ENCODE data around the gene FOCAD. TPM values are rescaled to one million over a fixed set of nuclear protein-coding genes. Genes with fewer than 3 reads are reported as not detected.

Gene FOCAD
- total and polyA plus RNA-seq, 10 of the 15 experiments (the other 5 are each of a cell fraction or from before 2014, with no cell fraction given), result 13.7 to 93.0 (median 41.8) TPM

DNA sequence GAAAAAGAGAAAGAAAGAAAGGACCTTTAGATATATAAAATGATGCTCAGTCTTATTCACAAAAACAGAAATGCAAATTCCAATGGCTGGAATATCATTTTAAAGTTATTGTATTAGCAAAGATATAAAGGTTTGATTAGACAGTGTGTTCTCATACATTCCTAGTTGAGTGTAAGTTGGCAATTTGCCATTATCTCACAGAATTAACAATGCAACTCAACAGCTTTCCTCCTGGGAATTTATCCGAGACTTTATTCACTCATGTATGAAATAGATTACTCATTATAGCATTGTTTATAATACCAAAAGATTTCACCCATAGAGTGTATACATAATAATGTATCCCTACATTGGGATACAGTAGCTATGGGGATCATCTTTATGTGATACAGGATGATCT, 34.7 kb upstream of the FOCAD start:
- no peaks in the 10 kb centered on the region for H3K36me3 ChIP-seq (ENCODE audit: control insufficient read depth in 2 of 2, insufficient read depth in 2 of 2, low read length in 1 of 2)
- in situ Hi-C loops (cut with MboI) (no loop called here), intact Hi-C loops (cut with micrococcal nuclease; ENCODE audit: unreplicated experiment) (no loop called here)
- DNase-seq (ENCODE audit: low read depth, low spot score) (no peak), FAIRE-seq (no peak), ATAC-seq (no peak)
- SMC1A ChIA-PET (ENCODE audit: uncharacterized antibody, unreplicated experiment), result interaction anchor here (0.6 to 5.6 kb wide), 7 partner anchors 9 to 35 kb away, joined by 3 to 50 read pairs (median 6); partner anchors contain the start of gene FOCAD
- no peaks in the 10 kb centered on the region for H4K20me1 ChIP-seq (ENCODE audit: control insufficient read depth, insufficient read depth)
- RAD21 ChIA-PET (ENCODE audit: unreplicated experiment), result interaction anchor here (0.7 to 4.0 kb wide), 4 partner anchors 9 to 413 kb away, joined by 3 to 19 read pairs (median 3); no protein-coding TSS in a partner anchor
- no peak overlapping the region for H3K4me2 ChIP-seq (ENCODE audit: control insufficient read depth, insufficient read depth)
- no peaks in the 10 kb centered on the region for H3K4me1 ChIP-seq (ENCODE audit: control insufficient read depth, insufficient read depth, low read length)
- no TSS peak for BruUV-seq (replicated peaks)
- H3K4me3 ChIP-seq, result no peak overlapping the region
- H3K9ac ChIP-seq (ENCODE audit: control insufficient read depth, insufficient read depth, low read length), result no peak overlapping the region
- H3K27me3 ChIP-seq (replicated peaks in 1 of 2; ENCODE audit: control insufficient read depth in 2 of 2, insufficient read depth in 2 of 2, low read length in 1 of 2), result no peaks in the 10 kb centered on the region
- CTCF ChIA-PET, result interaction anchor here (1.7 kb wide), 1 partner anchor 10 kb away, joined by 8 read pairs; no protein-coding TSS in a partner anchor
- H3K9me3 ChIP-seq (replicated peaks; ENCODE audit: control insufficient read depth, insufficient read depth, low read length), result no peaks in the 10 kb centered on the region
- H3K79me2 ChIP-seq (ENCODE audit: control insufficient read depth, insufficient read depth, low read length), result no peaks in the 10 kb centered on the region
- POLR2A ChIA-PET, result interaction anchor here (0.5 to 1.0 kb wide), 2 partner anchors 10 to 23 kb away, joined by 3 to 4 read pairs; no protein-coding TSS in a partner anchor
- no peak overlapping the region for H2AFZ ChIP-seq (ENCODE audit: control insufficient read depth, low read depth, low read length)
- H3K27ac ChIP-seq (ENCODE audit: control insufficient read depth, insufficient read depth), result no peak overlapping the region
- WGBS (ENCODE audit: insufficient coverage, insufficient replicate concordance, low lambda C conversion rate, missing lambda C conversion rate), result 17% methylated on average over 1 of the region's 1 CpG
- no peak for TF ChIP-seq RAD21 (IDR thresholded peaks at IDR 0.05; ENCODE audit: insufficient read depth, low read depth, low read length)
- no peak for TF ChIP-seq CHD4 (IDR thresholded peaks at IDR 0.05)
- no peak for TF ChIP-seq EGR1 (IDR thresholded peaks at IDR 0.05; ENCODE audit: borderline replicate concordance in 1 of 2, low read depth in 2 of 2, low read length in 2 of 2)
- no peak for TF ChIP-seq MTA2 (IDR thresholded peaks at IDR 0.05; ENCODE audit: low read depth)
- TF ChIP-seq, protein P1, sequence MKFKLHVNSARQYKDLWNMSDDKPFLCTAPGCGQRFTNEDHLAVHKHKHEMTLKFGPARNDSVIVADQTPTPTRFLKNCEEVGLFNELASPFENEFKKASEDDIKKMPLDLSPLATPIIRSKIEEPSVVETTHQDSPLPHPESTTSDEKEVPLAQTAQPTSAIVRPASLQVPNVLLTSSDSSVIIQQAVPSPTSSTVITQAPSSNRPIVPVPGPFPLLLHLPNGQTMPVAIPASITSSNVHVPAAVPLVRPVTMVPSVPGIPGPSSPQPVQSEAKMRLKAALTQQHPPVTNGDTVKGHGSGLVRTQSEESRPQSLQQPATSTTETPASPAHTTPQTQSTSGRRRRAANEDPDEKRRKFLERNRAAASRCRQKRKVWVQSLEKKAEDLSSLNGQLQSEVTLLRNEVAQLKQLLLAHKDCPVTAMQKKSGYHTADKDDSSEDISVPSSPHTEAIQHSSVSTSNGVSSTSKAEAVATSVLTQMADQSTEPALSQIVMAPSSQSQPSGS (IDR thresholded peaks at IDR 0.05; ENCODE audit: low read length), result no peak
- TF ChIP-seq ZNF274 (IDR thresholded peaks at IDR 0.05; ENCODE audit: insufficient read depth, insufficient read length), result no peak
- no peak for TF ChIP-seq TAF1 (IDR thresholded peaks at IDR 0.05; ENCODE audit: borderline replicate concordance, low read depth, low read length)
- no peak for TF ChIP-seq SP1 (IDR thresholded peaks at IDR 0.05; ENCODE audit: low read depth, low read length)
- no peak for TF ChIP-seq WRNIP1 (IDR thresholded peaks at IDR 0.05; ENCODE audit: borderline replicate concordance, low read depth, low read length)
- TF ChIP-seq PML (IDR thresholded peaks at IDR 0.05; ENCODE audit: low read length), result no peak
- TF ChIP-seq, protein P2, sequence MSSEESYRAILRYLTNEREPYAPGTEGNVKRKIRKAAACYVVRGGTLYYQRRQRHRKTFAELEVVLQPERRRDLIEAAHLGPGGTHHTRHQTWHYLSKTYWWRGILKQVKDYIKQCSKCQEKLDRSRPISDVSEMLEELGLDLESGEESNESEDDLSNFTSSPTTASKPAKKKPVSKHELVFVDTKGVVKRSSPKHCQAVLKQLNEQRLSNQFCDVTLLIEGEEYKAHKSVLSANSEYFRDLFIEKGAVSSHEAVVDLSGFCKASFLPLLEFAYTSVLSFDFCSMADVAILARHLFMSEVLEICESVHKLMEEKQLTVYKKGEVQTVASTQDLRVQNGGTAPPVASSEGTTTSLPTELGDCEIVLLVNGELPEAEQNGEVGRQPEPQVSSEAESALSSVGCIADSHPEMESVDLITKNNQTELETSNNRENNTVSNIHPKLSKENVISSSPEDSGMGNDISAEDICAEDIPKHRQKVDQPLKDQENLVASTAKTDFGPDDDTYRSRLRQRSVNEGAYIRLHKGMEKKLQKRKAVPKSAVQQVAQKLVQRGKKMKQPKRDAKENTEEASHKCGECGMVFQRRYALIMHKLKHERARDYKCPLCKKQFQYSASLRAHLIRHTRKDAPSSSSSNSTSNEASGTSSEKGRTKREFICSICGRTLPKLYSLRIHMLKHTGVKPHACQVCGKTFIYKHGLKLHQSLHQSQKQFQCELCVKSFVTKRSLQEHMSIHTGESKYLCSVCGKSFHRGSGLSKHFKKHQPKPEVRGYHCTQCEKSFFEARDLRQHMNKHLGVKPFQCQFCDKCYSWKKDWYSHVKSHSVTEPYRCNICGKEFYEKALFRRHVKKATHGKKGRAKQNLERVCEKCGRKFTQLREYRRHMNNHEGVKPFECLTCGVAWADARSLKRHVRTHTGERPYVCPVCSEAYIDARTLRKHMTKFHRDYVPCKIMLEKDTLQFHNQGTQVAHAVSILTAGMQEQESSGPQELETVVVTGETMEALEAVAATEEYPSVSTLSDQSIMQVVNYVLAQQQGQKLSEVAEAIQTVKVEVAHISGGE (CRISPR knock-in tag; IDR thresholded peaks at IDR 0.05), result no peak
- TF ChIP-seq, protein P3, sequence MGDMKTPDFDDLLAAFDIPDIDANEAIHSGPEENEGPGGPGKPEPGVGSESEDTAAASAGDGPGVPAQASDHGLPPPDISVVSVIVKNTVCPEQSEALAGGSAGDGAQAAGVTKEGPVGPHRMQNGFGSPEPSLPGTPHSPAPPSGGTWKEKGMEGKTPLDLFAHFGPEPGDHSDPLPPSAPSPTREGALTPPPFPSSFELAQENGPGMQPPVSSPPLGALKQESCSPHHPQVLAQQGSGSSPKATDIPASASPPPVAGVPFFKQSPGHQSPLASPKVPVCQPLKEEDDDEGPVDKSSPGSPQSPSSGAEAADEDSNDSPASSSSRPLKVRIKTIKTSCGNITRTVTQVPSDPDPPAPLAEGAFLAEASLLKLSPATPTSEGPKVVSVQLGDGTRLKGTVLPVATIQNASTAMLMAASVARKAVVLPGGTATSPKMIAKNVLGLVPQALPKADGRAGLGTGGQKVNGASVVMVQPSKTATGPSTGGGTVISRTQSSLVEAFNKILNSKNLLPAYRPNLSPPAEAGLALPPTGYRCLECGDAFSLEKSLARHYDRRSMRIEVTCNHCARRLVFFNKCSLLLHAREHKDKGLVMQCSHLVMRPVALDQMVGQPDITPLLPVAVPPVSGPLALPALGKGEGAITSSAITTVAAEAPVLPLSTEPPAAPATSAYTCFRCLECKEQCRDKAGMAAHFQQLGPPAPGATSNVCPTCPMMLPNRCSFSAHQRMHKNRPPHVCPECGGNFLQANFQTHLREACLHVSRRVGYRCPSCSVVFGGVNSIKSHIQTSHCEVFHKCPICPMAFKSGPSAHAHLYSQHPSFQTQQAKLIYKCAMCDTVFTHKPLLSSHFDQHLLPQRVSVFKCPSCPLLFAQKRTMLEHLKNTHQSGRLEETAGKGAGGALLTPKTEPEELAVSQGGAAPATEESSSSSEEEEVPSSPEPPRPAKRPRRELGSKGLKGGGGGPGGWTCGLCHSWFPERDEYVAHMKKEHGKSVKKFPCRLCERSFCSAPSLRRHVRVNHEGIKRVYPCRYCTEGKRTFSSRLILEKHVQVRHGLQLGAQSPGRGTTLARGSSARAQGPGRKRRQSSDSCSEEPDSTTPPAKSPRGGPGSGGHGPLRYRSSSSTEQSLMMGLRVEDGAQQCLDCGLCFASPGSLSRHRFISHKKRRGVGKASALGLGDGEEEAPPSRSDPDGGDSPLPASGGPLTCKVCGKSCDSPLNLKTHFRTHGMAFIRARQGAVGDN (IDR thresholded peaks at IDR 0.05), result no peak
- TF ChIP-seq RAD51 (IDR thresholded peaks at IDR 0.05), result no peak
- TF ChIP-seq, protein P4, sequence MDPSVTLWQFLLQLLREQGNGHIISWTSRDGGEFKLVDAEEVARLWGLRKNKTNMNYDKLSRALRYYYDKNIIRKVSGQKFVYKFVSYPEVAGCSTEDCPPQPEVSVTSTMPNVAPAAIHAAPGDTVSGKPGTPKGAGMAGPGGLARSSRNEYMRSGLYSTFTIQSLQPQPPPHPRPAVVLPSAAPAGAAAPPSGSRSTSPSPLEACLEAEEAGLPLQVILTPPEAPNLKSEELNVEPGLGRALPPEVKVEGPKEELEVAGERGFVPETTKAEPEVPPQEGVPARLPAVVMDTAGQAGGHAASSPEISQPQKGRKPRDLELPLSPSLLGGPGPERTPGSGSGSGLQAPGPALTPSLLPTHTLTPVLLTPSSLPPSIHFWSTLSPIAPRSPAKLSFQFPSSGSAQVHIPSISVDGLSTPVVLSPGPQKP (IDR thresholded peaks at IDR 0.05; ENCODE audit: low read depth, low read length), result no peak
- TF ChIP-seq SMAD1 (IDR thresholded peaks at IDR 0.05; ENCODE audit: low read depth, partially characterized antibody), result no peak
